ENCODE data around the gene GOT2.

The GOT2 gene

DNA sequence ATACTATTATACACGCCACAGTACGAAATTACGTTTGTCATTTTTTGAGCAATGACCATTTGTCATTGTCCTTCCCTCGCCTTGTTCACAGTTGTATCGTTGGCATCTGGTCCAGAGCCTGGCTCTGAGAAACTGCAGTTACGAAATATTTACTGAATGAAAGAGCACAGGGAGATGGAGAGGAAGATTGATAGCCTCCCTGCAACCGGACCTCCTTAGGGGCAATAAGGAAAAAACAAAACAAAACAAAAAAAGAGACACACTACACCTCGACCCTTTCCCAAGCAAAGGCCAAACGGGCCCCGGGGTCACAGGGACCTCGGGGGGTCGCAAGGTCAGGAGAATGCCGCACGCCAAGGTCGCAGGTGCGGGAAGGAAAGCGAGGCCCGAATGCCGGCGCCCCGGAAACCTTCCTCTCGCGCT is 857 bp downstream of the GOT2 start:
- peaks cover 7% of the 10 kb centered on the region for H3K36me3 Mint-ChIP-seq
- CTCF ChIA-PET: interaction anchor here (0.7 to 3.2 kb wide), 5 partner anchors 9 to 545 kb away, joined by 3 to 12 read pairs (median 3); partner anchors contain the start of gene SLC38A7
- H3K9me3 Mint-ChIP-seq: no peaks in the 10 kb centered on the region
- H3K4me1 Mint-ChIP-seq: peaks cover 32% of the 10 kb centered on the region
- H3K27me3 Mint-ChIP-seq: no peaks in the 10 kb centered on the region
- H3K27ac Mint-ChIP-seq: peak overlapping the region; percentile 75
- no peak for DNase-seq
- peak overlapping the region; percentile 93 for H3K4me3 Mint-ChIP-seq

DNA sequence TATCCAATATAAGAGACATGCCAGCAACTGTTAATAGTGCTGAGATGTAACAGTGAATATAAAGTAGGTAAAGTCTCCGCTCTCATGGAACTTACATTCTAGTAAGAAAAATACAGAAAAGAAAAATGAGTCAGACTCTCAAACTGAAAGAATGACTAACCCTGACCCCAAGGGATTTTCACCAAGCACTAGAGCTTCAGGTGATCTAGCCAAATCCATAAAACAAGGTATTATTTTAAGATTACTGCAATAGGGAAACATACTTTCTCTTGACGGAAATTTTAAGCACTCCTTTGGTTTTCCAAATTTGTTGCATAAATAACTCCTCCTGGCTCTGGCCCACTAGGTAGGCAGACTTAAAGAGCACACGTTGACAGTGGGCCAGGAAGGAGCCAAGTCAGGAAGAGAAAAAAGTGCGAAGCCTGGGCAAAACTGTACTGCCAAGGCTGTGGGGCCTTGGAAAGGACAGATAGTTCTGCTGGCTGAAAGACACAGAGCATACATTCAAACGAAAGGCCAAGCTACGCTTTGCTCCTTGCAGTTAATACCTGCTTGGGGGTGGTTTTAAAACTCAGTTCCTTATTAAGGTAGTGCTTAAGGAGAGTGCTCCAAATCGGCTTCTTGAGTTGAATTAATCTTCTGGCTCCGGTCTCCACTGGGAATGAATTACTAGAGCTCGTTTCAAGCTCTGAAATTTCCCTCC is 1.4 kb downstream of the GOT2 start:
- Mint-ChIP-seq H3K4me1 (peaks cover 32% of the 10 kb centered on the region), H3K9me3 (no peaks in the 10 kb centered on the region), H3K27me3 (no peaks in the 10 kb centered on the region), H3K36me3 (peaks cover 7% of the 10 kb centered on the region), H3K27ac (peak overlapping the region; percentile 75), H3K4me3 (peak overlapping the region; percentile 93)
- DNase-seq: no peak
- CTCF ChIA-PET: interaction anchor here (0.7 to 2.0 kb wide), 5 partner anchors 10 to 545 kb away, joined by 3 to 6 read pairs (median 3); partner anchors contain the start of gene SLC38A7

DNA sequence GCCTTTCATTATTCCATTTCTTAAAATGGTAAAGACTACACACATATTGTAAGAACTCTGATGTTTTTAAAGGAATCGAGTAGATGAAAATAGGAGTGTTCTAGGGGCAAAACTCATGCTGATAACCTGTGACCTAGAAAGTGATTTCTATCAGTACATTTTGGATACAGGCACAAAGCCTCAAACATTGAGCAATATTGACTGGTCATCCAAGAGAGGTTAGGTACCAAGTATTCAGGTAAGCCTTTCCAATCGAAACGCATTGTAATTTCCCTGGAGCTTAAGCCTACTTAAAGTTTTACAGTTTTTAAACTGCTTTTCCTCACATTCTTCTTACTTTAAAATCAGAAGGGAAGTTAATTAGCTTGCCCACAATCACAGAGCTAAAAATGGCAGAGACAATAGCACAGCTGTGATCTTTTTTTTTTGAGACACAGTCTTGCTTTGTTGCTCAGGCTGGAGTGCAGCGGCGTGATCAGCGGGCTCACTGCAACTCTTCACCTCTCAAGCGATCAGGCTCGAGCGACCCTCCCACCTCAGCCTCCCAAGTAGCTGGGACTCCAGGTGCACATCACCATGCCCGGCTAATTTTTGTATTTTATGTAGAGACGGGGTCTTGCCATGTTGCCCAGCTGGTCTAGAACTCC is 3.3 kb downstream of the GOT2 start:
- DNase-seq: no peak
- Mint-ChIP-seq H3K27me3 (no peaks in the 10 kb centered on the region), H3K9me3 (no peaks in the 10 kb centered on the region), H3K4me3 (no peak overlapping the region), H3K36me3 (peaks cover 7% of the 10 kb centered on the region), H3K4me1 (peaks cover 32% of the 10 kb centered on the region), H3K27ac (no peak overlapping the region)
- CTCF ChIA-PET: interaction anchor here (2.0 kb wide), 1 partner anchor 25 kb away, joined by 6 read pairs; no protein-coding TSS in a partner anchor

DNA sequence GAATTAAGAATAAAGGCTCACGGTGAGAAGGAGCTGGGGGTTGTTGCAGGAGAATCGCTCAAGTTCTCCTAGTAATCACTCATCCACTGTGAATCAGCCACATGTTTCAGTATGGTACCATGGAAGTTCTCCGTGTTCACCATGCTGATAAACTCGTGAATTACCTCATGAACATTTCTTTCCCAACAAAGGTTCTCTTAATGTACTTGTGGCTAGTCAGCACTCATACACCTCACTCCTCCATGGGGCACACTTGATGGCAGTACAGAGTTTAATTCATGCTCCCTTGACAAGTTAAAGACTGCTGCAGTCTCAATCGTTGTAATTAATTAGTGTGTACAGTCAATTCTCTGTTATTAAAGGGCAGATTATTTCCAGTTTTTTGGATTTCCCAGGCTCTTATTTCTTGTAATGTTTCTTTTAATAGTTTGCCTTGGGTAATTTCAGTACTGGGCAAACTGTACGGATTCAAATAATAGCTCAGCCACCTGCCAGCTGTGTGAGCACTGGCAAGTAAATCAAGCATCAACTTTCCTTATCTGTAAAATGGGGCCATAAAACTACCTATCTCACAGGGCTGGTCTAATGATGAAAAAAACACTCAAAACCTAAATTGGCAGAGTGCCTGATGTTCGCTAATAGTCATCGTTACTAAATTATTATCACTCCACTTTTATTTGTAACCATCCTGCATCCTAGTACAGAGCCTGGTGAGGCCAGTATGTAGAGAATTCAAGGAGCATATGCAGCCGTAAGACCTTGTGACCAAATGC is 6.1 kb downstream of the GOT2 start:
- no peak overlapping the region for H3K27ac Mint-ChIP-seq
- CTCF ChIA-PET: interaction anchor here (0.6 to 1.0 kb wide), 2 partner anchors 28 to 201 kb away, joined by 3 read pairs; no protein-coding TSS in a partner anchor

DNA sequence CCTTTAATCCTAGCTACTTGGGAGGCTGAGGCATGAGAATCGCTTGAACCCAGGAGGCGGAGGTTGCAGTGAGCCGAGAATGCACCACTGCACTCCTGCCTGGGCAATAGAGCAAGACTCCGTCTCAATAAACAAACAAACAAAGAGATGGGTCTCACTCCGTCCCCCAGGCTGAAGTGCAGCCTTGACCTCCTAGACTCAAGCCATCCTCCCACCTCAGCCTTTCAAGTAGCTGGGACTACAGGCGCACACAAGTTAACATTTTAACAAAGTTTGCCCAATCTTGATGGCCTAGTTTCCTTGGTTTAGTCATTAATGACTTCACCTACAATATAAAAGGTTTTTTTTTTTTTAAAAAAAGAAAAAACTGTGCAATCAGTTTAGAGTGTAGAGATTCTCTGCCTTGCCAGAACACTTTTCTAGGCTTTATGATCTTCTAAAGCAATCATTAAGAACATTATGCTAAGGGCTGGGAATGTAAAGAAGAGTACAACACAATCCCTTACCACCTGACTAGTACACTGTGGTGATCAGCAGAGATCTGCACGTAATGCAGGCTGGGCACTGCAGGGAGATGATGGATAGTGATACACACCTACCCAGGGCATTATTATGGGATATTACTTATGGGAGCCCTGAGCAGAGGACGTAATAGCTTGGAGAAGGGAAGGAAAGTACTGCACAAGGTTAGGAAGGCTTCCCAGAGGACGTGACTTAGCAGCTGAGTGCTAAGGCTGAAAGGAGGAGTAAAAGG is 6.9 kb downstream of the GOT2 start:
- H3K4me1 Mint-ChIP-seq: peaks cover 18% of the 10 kb centered on the region
- H3K9me3 Mint-ChIP-seq: no peaks in the 10 kb centered on the region
- CTCF ChIA-PET: interaction anchor here (0.6 kb wide), 1 partner anchor 200 kb away, joined by 3 read pairs; no protein-coding TSS in a partner anchor
- no peak overlapping the region for H3K4me3 Mint-ChIP-seq
- no peak overlapping the region for H3K27ac Mint-ChIP-seq
- H3K36me3 Mint-ChIP-seq: peaks cover 3% of the 10 kb centered on the region
- no peak for DNase-seq
- H3K27me3 Mint-ChIP-seq: no peaks in the 10 kb centered on the region

More for the DNA sequence above, 6.1 kb downstream of the GOT2 start:
- Mint-ChIP-seq H3K36me3 (peaks cover 7% of the 10 kb centered on the region), H3K4me3 (no peak overlapping the region), H3K9me3 (no peaks in the 10 kb centered on the region), H3K27me3 (no peaks in the 10 kb centered on the region), H3K4me1 (peaks cover 26% of the 10 kb centered on the region)
- no peak for DNase-seq

DNA sequence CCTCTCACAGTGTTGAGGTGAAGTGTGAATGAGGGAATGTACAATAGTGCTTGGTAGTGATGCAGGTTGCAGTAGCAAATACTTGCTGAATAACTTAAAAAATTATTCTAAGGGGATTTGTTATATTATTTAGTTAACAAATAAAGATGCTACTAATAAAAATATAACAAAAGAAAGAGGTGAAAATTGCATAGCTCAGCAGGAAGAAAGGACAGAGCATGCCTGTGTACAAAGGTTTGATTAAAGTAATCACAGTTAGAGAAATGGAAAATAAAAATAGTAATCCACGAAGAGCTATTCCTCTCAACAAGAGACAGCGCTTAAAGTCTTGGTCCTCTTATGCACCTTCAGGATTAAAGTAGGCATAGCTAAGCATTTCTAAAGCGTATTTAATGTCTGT is 11.0 kb downstream of the GOT2 start:
- CTCF ChIA-PET: interaction anchor here (0.9 to 1.6 kb wide), 2 partner anchors 9 to 11 kb away, joined by 3 read pairs; no protein-coding TSS in a partner anchor
- Mint-ChIP-seq H3K36me3 (peaks cover 24% of the 10 kb centered on the region), H3K4me1 (no peaks in the 10 kb centered on the region), H3K4me3 (no peak overlapping the region), H3K27ac (no peak overlapping the region), H3K27me3 (no peaks in the 10 kb centered on the region), H3K9me3 (no peaks in the 10 kb centered on the region)
- DNase-seq: no peak

DNA sequence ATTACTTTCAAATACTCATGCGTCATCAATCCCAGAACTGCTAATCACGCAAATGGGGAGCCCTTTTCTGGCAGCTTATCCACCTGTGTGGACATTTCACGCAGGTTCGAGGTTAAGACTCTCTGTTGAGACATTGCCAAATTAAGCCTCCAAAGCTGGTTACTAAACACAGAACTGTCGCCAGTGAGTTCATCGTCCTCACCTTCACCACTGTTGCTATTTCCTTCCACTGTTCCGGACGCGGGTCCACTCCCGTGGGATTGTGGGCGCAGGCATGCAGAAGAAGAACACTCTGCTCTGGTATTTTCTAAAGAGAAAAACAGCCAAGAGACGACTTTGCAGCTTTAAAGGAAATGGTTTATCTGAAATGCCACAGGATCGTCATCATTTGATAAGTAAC is 16.1 kb downstream of the GOT2 start:
- Mint-ChIP-seq H3K9me3 (no peaks in the 10 kb centered on the region), H3K27ac (no peak overlapping the region), H3K27me3 (no peaks in the 10 kb centered on the region), H3K4me1 (no peaks in the 10 kb centered on the region), H3K4me3 (no peak overlapping the region), H3K36me3 (peaks cover 51% of the 10 kb centered on the region)
- CTCF ChIA-PET: no interaction called here
- no peak for DNase-seq

DNA sequence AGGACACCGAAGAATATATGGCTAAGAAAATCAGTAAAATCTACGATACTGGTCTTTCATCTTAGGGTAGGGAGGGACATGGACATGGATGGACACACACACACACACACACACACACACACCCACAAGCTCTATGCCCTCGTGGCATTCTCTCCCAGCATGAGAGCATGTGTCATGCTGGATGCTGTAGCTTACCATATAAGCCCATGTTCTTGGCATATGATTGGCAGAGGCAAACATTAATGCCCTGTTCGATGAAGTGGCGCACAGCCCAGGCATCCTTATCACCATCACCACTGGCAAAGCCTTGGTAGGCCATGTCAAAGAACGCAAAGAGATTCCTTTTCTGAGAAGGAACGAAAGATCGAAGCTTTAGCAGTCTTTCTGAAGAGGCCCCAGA is 17.6 kb downstream of the GOT2 start:
- CTCF ChIA-PET: interaction anchor here (0.8 kb wide), 1 partner anchor 14 kb away, joined by 3 read pairs; no protein-coding TSS in a partner anchor
- Mint-ChIP-seq H3K36me3 (peaks cover 60% of the 10 kb centered on the region), H3K4me3 (no peak overlapping the region), H3K27me3 (no peaks in the 10 kb centered on the region), H3K9me3 (no peaks in the 10 kb centered on the region), H3K27ac (no peak overlapping the region), H3K4me1 (no peaks in the 10 kb centered on the region)
- no peak for DNase-seq

DNA sequence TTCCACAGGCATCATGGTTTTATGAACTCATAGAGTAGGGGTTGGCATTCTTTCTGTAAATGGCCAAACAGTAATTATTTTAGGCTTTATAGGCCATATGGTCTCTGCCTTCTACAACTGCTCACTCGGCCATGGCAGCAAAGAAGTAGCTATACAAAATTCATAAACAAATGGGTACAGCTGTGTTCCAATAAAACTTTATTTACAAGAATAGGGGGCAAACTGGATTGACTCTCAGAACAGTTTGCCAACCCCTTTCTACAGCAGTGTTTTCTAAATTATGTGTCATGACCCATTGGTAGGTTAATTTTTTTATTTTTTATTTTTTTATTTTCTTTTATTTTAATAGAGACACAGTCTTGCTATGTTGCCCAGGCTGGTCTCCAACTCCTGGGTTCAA is 20.4 kb downstream of the GOT2 start:
- H3K27ac Mint-ChIP-seq: no peak overlapping the region
- H3K27me3 Mint-ChIP-seq: no peaks in the 10 kb centered on the region

DNA sequence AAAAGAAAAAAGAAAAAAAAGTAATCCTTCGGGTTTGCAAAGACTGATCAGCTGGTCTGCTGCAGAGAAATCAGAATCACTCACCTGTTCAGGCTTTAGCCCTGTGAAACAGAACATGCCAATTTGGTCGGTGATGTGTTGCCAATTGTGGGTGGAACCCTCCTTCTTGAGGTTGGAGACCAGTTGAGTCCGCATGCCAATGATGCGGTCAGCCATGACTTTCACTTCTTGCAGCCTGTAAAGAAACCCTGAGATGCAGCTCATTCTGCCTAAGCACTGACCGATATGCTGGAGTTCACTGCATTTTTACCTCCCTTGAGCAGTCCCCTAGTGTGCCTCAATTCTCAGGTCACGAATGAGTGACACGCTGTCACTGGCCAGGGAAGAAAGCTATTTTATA is 24.8 kb downstream of the GOT2 start:
- H3K27ac Mint-ChIP-seq: no peak overlapping the region

More for the DNA sequence above, 20.4 kb downstream of the GOT2 start:
- peaks cover 49% of the 10 kb centered on the region for H3K36me3 Mint-ChIP-seq
- no peak for DNase-seq
- no peaks in the 10 kb centered on the region for H3K9me3 Mint-ChIP-seq
- no peaks in the 10 kb centered on the region for H3K4me1 Mint-ChIP-seq
- CTCF ChIA-PET: no interaction called here
- no peak overlapping the region for H3K4me3 Mint-ChIP-seq

DNA sequence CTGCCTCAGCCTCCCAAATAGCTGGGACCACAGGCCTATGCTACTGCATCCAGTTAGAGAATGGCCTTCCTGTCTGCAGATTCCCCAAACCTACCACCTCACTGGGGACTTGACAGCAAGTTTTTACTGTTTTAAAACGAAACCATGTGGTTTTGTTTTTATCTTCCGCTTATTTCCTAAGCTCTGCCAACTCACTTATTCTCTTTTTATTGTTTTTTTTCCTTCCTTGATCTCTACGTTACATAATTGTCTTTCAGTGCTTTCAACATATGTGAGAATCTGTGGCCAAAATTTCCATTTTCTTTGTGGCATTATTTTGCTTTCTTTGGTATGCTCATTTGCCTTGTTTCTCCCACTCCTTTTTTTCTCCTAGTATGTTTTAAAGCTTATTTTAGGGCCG is 35.0 kb downstream of the GOT2 start:
- CTCF ChIA-PET: interaction anchor here (1.0 kb wide), 1 partner anchor 38 kb away, joined by 3 read pairs; no protein-coding TSS in a partner anchor
- Mint-ChIP-seq H3K36me3 (no peaks in the 10 kb centered on the region), H3K4me3 (no peak overlapping the region), H3K4me1 (peaks cover 5% of the 10 kb centered on the region), H3K9me3 (no peaks in the 10 kb centered on the region), H3K27ac (peak overlapping the region; percentile 19), H3K27me3 (peaks cover 3% of the 10 kb centered on the region)
- no peak for DNase-seq

More for the DNA sequence above, 24.8 kb downstream of the GOT2 start:
- CTCF ChIA-PET: interaction anchor here (0.6 kb wide), 1 partner anchor 112 kb away, joined by 3 read pairs; no protein-coding TSS in a partner anchor
- Mint-ChIP-seq H3K4me1 (no peaks in the 10 kb centered on the region), H3K9me3 (no peaks in the 10 kb centered on the region), H3K4me3 (no peak overlapping the region), H3K27me3 (no peaks in the 10 kb centered on the region), H3K36me3 (peaks cover 34% of the 10 kb centered on the region)
- no peak for DNase-seq

DNA sequence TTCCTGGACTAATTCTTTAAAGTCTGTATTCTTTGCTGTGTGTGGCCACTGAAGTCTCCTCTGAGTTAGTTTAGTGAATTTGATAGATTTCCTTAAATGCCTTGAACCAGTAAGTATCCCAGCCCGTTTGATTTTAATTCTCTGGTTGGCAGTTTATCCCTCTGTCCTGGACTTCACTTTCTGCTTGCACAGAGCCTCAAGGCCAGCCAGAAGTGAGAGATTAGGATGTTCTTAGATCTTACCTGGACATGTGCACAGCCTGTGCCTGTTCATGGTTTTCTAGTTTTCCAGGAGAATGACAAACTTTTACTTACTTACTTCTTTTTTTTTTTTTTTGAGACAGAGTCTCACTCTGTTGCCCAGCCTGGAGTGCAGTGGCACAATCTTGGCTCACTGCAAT is 38.7 kb downstream of the GOT2 start:
- H3K36me3 Mint-ChIP-seq: no peaks in the 10 kb centered on the region
- peaks cover 3% of the 10 kb centered on the region for H3K9me3 Mint-ChIP-seq
- no peak overlapping the region for H3K27ac Mint-ChIP-seq
- H3K4me3 Mint-ChIP-seq: no peak overlapping the region
- peaks cover 5% of the 10 kb centered on the region for H3K4me1 Mint-ChIP-seq
- H3K27me3 Mint-ChIP-seq: peaks cover 7% of the 10 kb centered on the region
- DNase-seq: no peak
- CTCF ChIA-PET: no interaction called here

DNA sequence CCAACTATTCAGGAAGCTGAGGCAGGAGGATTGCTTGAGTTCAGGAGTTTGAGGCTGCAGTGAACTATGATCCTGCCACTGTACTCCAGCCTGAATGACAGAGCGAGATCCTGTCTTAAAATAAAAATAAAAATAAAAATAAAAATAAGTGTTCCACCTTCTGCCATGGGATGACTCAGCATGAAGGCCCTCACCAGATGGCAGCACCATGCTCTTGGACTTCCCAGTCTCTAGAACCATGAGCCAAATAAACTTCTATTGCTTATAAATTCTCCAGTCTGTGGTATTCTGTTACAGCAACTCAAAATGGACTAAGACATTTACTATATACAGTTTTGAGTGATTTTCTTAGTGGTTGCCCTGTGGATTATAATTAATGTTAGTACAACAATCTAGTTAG is 41.7 kb downstream of the GOT2 start:
- Mint-ChIP-seq H3K27me3 (peaks cover 7% of the 10 kb centered on the region), H3K4me3 (no peak overlapping the region), H3K36me3 (no peaks in the 10 kb centered on the region), H3K27ac (no peak overlapping the region), H3K9me3 (peaks cover 3% of the 10 kb centered on the region), H3K4me1 (no peaks in the 10 kb centered on the region)
- DNase-seq: no peak
- CTCF ChIA-PET: no interaction called here

All from activated naive CD4-positive, alpha-beta T cell treated with anti-CD3 and anti-CD28 coated beads, Interleukin-2, amount 10 ng/mL, durations not matched to agents 7 days and 5 days (primary cell).